Stimulated activated naive CD4-positive, alpha-beta T cell (primary cell): ENCODE measurements around the gene SYTL2.

Experiments
- DNase-seq, 6 experiments: peaks; one replicate each; lab custom pipeline; 2025; lab: John Stamatoyannopoulos, UW

Gene SYTL2

GRCh38 chr11:85826116-85826855 lies 15.3 kb upstream of the SYTL2 start:
- DNase-seq = peak in 3 of 6 experiments; percentile 5 to 32 (median 19)

GRCh38 chr11:85825616-85826015 lies 14.7 kb upstream of the SYTL2 start:
- no peak for DNase-seq

GRCh38 chr11:85823816-85824215 lies 12.9 kb upstream of the SYTL2 start:
- peak; percentile 59 to 98 (median 80) for DNase-seq

GRCh38 chr11:85822814-85823213 lies 11.9 kb upstream of the SYTL2 start:
- DNase-seq = no peak

- no peak for DNase-seq
Observed at GRCh38 chr11:85821636-85822035, 10.7 kb upstream of the SYTL2 start.

GRCh38 chr11:85819441-85819840 lies 8.5 kb upstream of the SYTL2 start:
- no peak for DNase-seq

GRCh38 chr11:85815186-85815931 lies 4.4 kb upstream of the SYTL2 start:
- DNase-seq = peak in 1 of 6 experiments; percentile 10

GRCh38 chr11:85813721-85814120 lies 2.8 kb upstream of the SYTL2 start:
- no peak for DNase-seq

- DNase-seq = no peak
Observed at GRCh38 chr11:85811624-85812023, 683 bp upstream of the SYTL2 start.

GRCh38 chr11:85810521-85810870 lies 445 bp downstream of the SYTL2 start:
- DNase-seq = peak in 1 of 6 experiments; percentile 25

GRCh38 chr11:85809863-85810262 lies 1.1 kb downstream of the SYTL2 start:
- DNase-seq = peak in 2 of 6 experiments; percentile 19 to 43

- DNase-seq = peak in 4 of 6 experiments; percentile 6 to 64 (median 52)
Observed at GRCh38 chr11:85809191-85809590, 1.8 kb downstream of the SYTL2 start.

GRCh38 chr11:85806876-85807275 lies 4.1 kb downstream of the SYTL2 start:
- no peak for DNase-seq

- no peak for DNase-seq
Observed at GRCh38 chr11:85806016-85806415, 4.9 kb downstream of the SYTL2 start.

- DNase-seq = peak in 3 of 6 experiments; percentile 40 to 56 (median 42)
Observed at GRCh38 chr11:85805387-85805786, 5.6 kb downstream of the SYTL2 start.

- no peak for DNase-seq
Observed at GRCh38 chr11:85803920-85804319, 7.0 kb downstream of the SYTL2 start.

GRCh38 chr11:85803303-85803702 lies 7.6 kb downstream of the SYTL2 start:
- DNase-seq = no peak

- DNase-seq = no peak
Observed at GRCh38 chr11:85801527-85801926, 9.4 kb downstream of the SYTL2 start.

- DNase-seq = peak in 1 of 6 experiments; percentile 2
Observed at GRCh38 chr11:85800595-85801342, 10.2 kb downstream of the SYTL2 start.

- DNase-seq = no peak
Observed at GRCh38 chr11:85799142-85799541, 11.8 kb downstream of the SYTL2 start.

GRCh38 chr11:85798361-85798760 lies 12.6 kb downstream of the SYTL2 start:
- no peak for DNase-seq

GRCh38 chr11:85795712-85796487 lies 15.0 kb downstream of the SYTL2 start:
- DNase-seq = no peak
